WTC11 (cell line): ENCODE results near the gene COL18A1. TPM values are rescaled to one million over a fixed set of nuclear protein-coding genes. Genes with fewer than 3 reads are reported as not detected.

Experiments
- ATAC-seq: fragments of 200-7000 bp; cut with Tn5 transposase; 2 replicates; pipeline ENCODE4 v1.10.0; 2021; ENCODE audit warnings: mild to moderate bottlenecking, moderate library complexity
- CTCF ChIA-PET: fragments of 300-600 bp; sonication (Branson Sonifier 250); formaldehyde crosslinking; loops from one replicate; lab custom pipeline; 2021; ENCODE audit warnings: antibody characterized with exemption; lab: Charles Lee
- POLR2A ChIA-PET: fragments of 350-600 bp; sonication (Branson Sonifier 250); formaldehyde crosslinking; loops from one replicate; lab custom pipeline; 2021; ENCODE audit warnings: antibody characterized with exemption; lab: Charles Lee
- DNase-seq: peaks from one replicate; pipeline ENCODE4 v3.0.0; 2021; ENCODE audit warnings: low spot score
- H3K27ac Mint-ChIP-seq: 2 replicates; pipeline ENCODE4 v1.8.0; 2021; ENCODE audit warnings: mixed read lengths
- H3K27me3 Mint-ChIP-seq: 2 replicates; pipeline ENCODE4 v1.8.0; 2021; ENCODE audit warnings: low read depth, mild to moderate bottlenecking, moderate library complexity, mixed read lengths
- H3K36me3 Mint-ChIP-seq: 2 replicates; pipeline ENCODE4 v1.8.0; 2021; ENCODE audit warnings: mixed read lengths
- H3K4me1 Mint-ChIP-seq: 2 replicates; pipeline ENCODE4 v1.8.0; 2022; ENCODE audit warnings: mixed read lengths
- H3K4me3 Mint-ChIP-seq: 2 replicates; pipeline ENCODE4 v1.8.0; 2021; ENCODE audit warnings: mild to moderate bottlenecking, moderate library complexity, mixed read lengths
- H3K9me3 Mint-ChIP-seq: 2 replicates; pipeline ENCODE4 v1.8.0; 2021; ENCODE audit warnings: mixed read lengths
- ATF3 ChIP-seq: sonication (generic); formaldehyde crosslinking; conservative IDR thresholded peaks from 2 replicates; pipeline ENCODE4 v1.8.1; 2022; ENCODE audit warnings: mild to moderate bottlenecking, missing genetic modification reagents
- CREB1 ChIP-seq: sonication (generic); formaldehyde crosslinking; IDR thresholded peaks from 2 replicates; pipeline ENCODE4 v1.8.0; 2023; ENCODE audit warnings: mild to moderate bottlenecking, missing genetic modification reagents
- CREM ChIP-seq: sonication (generic); formaldehyde crosslinking; IDR thresholded peaks from 2 replicates; pipeline ENCODE4 v1.8.1; 2022; ENCODE audit warnings: mild to moderate bottlenecking, missing genetic modification reagents, moderate library complexity
- E2F4 ChIP-seq: sonication (generic); formaldehyde crosslinking; IDR thresholded peaks from 2 replicates; pipeline ENCODE4 v1.8.1; 2022; ENCODE audit warnings: low read depth, mild to moderate bottlenecking, moderate library complexity, missing genetic modification reagents, borderline replicate concordance
- ELF4 ChIP-seq: sonication (generic); formaldehyde crosslinking; IDR thresholded peaks from 2 replicates; pipeline ENCODE4 v1.8.1; 2022; ENCODE audit warnings: low read depth, mild to moderate bottlenecking, moderate library complexity, missing genetic modification reagents
- EMX1 ChIP-seq: fragments of 250-450 bp; sonication (Bioruptor Pico); IDR thresholded peaks from 2 replicates; pipeline ENCODE4 v1.8.0; 2021; ENCODE audit warnings: mild to moderate bottlenecking
- ETV6 ChIP-seq: sonication (generic); formaldehyde crosslinking; IDR thresholded peaks from 2 replicates; pipeline ENCODE4 v1.8.1; 2022; ENCODE audit warnings: mild to moderate bottlenecking, missing genetic modification reagents
- FOXK1 ChIP-seq: sonication (generic); formaldehyde crosslinking; IDR thresholded peaks from 2 replicates; pipeline ENCODE4 v1.8.0; 2022; ENCODE audit warnings: mild to moderate bottlenecking, moderate library complexity, missing genetic modification reagents
- GTF2I ChIP-seq: fragments of 250-450 bp; sonication (Bioruptor Pico); conservative IDR thresholded peaks from 2 replicates; pipeline ENCODE4 v1.4.0; 2021; ENCODE audit warnings: mild to moderate bottlenecking
- MYBL2 ChIP-seq: sonication (generic); formaldehyde crosslinking; IDR thresholded peaks from 2 replicates; pipeline ENCODE4 v1.8.1; 2023; ENCODE audit warnings: mild to moderate bottlenecking, moderate library complexity, missing genetic modification reagents
- NR1H2 ChIP-seq: sonication (generic); formaldehyde crosslinking; IDR thresholded peaks from 2 replicates; pipeline ENCODE4 v1.9.0; 2021; ENCODE audit warnings: mild to moderate bottlenecking, moderate library complexity, missing genetic modification reagents
- NR2C2 ChIP-seq: sonication (generic); formaldehyde crosslinking; IDR thresholded peaks from 2 replicates; pipeline ENCODE4 v1.8.0; 2022; ENCODE audit warnings: mild to moderate bottlenecking, missing genetic modification reagents
- NR3C1 ChIP-seq: sonication (generic); formaldehyde crosslinking; conservative IDR thresholded peaks from 2 replicates; pipeline ENCODE4 v1.8.1; 2023; ENCODE audit warnings: low read depth, mild to moderate bottlenecking, missing genetic modification reagents
- PREB ChIP-seq: sonication (generic); formaldehyde crosslinking; IDR thresholded peaks from 2 replicates; pipeline ENCODE4 v1.8.1; 2022; ENCODE audit warnings: mild to moderate bottlenecking, missing genetic modification reagents, moderate library complexity, borderline replicate concordance
- RORB ChIP-seq: fragments of 250-450 bp; sonication (Bioruptor Pico); IDR thresholded peaks from 2 replicates; pipeline ENCODE4 v1.9.0; 2021; ENCODE audit warnings: mild to moderate bottlenecking
- SMAD3 ChIP-seq: sonication (generic); formaldehyde crosslinking; IDR thresholded peaks from 2 replicates; pipeline ENCODE4 v1.8.0; 2022; ENCODE audit warnings: missing genetic modification reagents, mild to moderate bottlenecking, borderline replicate concordance
- SOX15 ChIP-seq: fragments of 250-450 bp; sonication (Bioruptor Pico); IDR thresholded peaks from 2 replicates; pipeline ENCODE4 v1.9.0; 2021; ENCODE audit warnings: mild to moderate bottlenecking
- SP1 ChIP-seq: sonication (generic); formaldehyde crosslinking; conservative IDR thresholded peaks from 2 replicates; pipeline ENCODE4 v1.8.1; 2022; ENCODE audit warnings: missing genetic modification reagents
- TEAD1 ChIP-seq: sonication (generic); formaldehyde crosslinking; IDR thresholded peaks from 2 replicates; pipeline ENCODE4 v1.8.0; 2022; ENCODE audit warnings: mild to moderate bottlenecking, missing genetic modification reagents
- TP53 ChIP-seq: sonication (generic); formaldehyde crosslinking; IDR thresholded peaks from 2 replicates; pipeline ENCODE4 v1.8.1; 2023; ENCODE audit warnings: mild to moderate bottlenecking, missing genetic modification reagents
- ZMAT4 ChIP-seq: fragments of 250-450 bp; sonication (Bioruptor Pico); IDR thresholded peaks from 2 replicates; pipeline ENCODE4 v1.9.0; 2021; ENCODE audit warnings: mild to moderate bottlenecking
- ZNF121 ChIP-seq: sonication (generic); formaldehyde crosslinking; IDR thresholded peaks from 2 replicates; pipeline ENCODE4 v1.8.0; 2023; ENCODE audit warnings: missing genetic modification reagents
- ZNF138 ChIP-seq: sonication (generic); formaldehyde crosslinking; conservative IDR thresholded peaks from 2 replicates; pipeline ENCODE4 v1.8.1; 2022; ENCODE audit warnings: mild to moderate bottlenecking, moderate library complexity, missing genetic modification reagents
- ZNF219 ChIP-seq: sonication (generic); formaldehyde crosslinking; IDR thresholded peaks from 2 replicates; pipeline ENCODE4 v1.8.0; 2023; ENCODE audit warnings: missing genetic modification reagents, mild to moderate bottlenecking, borderline replicate concordance
- ZNF396 ChIP-seq: fragments of 250-450 bp; sonication (Bioruptor Pico); IDR thresholded peaks from 2 replicates; pipeline ENCODE4 v1.8.0; 2021; ENCODE audit warnings: mild to moderate bottlenecking, moderate library complexity, borderline replicate concordance
- total RNA-seq: library from RNA; stranded (reverse); gene quantifications from 3 replicates; pipeline ENCODE4 v1.2.3, GENCODE V29; 2021
- TF ChIP-seq, protein P1 (sequence below): sonication (generic); formaldehyde crosslinking; IDR thresholded peaks from 2 replicates; pipeline ENCODE4 v1.8.0; 2022; ENCODE audit warnings: mild to moderate bottlenecking, missing genetic modification reagents
- TF ChIP-seq, protein P2 (sequence below): sonication (generic); formaldehyde crosslinking; IDR thresholded peaks from 2 replicates; pipeline ENCODE4 v1.8.0; 2023; ENCODE audit warnings: missing genetic modification reagents
- TF ChIP-seq, protein P3 (sequence below): sonication (generic); formaldehyde crosslinking; IDR thresholded peaks from 2 replicates; pipeline ENCODE4 v1.8.1; 2023; ENCODE audit warnings: mild to moderate bottlenecking, missing genetic modification reagents

Gene COL18A1
- total RNA-seq, 1 experiment from 2014 or later, result 231 TPM

- TF ChIP-seq, protein P1, sequence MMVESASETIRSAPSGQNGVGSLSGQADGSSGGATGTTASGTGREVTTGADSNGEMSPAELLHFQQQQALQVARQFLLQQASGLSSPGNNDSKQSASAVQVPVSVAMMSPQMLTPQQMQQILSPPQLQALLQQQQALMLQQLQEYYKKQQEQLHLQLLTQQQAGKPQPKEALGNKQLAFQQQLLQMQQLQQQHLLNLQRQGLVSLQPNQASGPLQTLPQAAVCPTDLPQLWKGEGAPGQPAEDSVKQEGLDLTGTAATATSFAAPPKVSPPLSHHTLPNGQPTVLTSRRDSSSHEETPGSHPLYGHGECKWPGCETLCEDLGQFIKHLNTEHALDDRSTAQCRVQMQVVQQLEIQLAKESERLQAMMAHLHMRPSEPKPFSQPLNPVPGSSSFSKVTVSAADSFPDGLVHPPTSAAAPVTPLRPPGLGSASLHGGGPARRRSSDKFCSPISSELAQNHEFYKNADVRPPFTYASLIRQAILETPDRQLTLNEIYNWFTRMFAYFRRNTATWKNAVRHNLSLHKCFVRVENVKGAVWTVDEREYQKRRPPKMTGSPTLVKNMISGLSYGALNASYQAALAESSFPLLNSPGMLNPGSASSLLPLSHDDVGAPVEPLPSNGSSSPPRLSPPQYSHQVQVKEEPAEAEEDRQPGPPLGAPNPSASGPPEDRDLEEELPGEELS (CRISPR knock-in tag), result no peak
- TF ChIP-seq, protein P2, sequence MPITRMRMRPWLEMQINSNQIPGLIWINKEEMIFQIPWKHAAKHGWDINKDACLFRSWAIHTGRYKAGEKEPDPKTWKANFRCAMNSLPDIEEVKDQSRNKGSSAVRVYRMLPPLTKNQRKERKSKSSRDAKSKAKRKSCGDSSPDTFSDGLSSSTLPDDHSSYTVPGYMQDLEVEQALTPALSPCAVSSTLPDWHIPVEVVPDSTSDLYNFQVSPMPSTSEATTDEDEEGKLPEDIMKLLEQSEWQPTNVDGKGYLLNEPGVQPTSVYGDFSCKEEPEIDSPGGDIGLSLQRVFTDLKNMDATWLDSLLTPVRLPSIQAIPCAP (CRISPR knock-in tag), result no peak
- TF ChIP-seq, protein P3, sequence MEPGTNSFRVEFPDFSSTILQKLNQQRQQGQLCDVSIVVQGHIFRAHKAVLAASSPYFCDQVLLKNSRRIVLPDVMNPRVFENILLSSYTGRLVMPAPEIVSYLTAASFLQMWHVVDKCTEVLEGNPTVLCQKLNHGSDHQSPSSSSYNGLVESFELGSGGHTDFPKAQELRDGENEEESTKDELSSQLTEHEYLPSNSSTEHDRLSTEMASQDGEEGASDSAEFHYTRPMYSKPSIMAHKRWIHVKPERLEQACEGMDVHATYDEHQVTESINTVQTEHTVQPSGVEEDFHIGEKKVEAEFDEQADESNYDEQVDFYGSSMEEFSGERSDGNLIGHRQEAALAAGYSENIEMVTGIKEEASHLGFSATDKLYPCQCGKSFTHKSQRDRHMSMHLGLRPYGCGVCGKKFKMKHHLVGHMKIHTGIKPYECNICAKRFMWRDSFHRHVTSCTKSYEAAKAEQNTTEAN (CRISPR knock-in tag), result no peak
- TF ChIP-seq ELF4 (CRISPR knock-in tag), result no peak
Observed at GRCh38 chr21:45555251-45555556, 150.2 kb downstream of the COL18A1 start (continued).

GRCh38 chr21:45555557-45556301, 150.8 kb downstream of the COL18A1 start:
- Mint-ChIP-seq H3K36me3 (no peaks in the 10 kb centered on the region), H3K4me3 (peak overlapping the region; percentile 59), H3K9me3 (no peaks in the 10 kb centered on the region), H3K4me1 (peaks cover 28% of the 10 kb centered on the region), H3K27ac (no peak overlapping the region; the same call in 1 of the 2 replicates), H3K27me3 (peaks cover 7% of the 10 kb centered on the region; the same call in 1 of the 2 replicates)
- ATAC-seq (peak; percentile 82), DNase-seq (peak; percentile 85)
- ChIA-PET CTCF (interaction anchor here (0.5 to 2.2 kb wide), 37 partner anchors 12 to 423 kb away, joined by 3 to 43 read pairs (median 4); partner anchors contain the start of genes POFUT2 and SLC19A1), POLR2A (interaction anchor here (0.7 to 1.3 kb wide), 2 partner anchors 35 to 763 kb away, joined by 3 read pairs; no protein-coding TSS in a partner anchor)
- TF ChIP-seq, protein P3 (CRISPR knock-in tag), result no peak
- TF ChIP-seq NR3C1 (CRISPR knock-in tag), result no peak
- TF ChIP-seq ZNF396 (CRISPR knock-in tag), result no peak
- TF ChIP-seq MYBL2 (CRISPR knock-in tag), result 0 out of 2 replicates have a peak, but pooled peaks have one; percentile 7
- TF ChIP-seq ATF3 (CRISPR knock-in tag), result no peak
- TF ChIP-seq ETV6, result no peak
- no peak for TF ChIP-seq GTF2I (CRISPR knock-in tag)
- no peak for TF ChIP-seq RORB (CRISPR knock-in tag)
- no peak for TF ChIP-seq E2F4 (CRISPR knock-in tag)
- no peak for TF ChIP-seq TP53 (CRISPR knock-in tag)
- TF ChIP-seq FOXK1 (CRISPR knock-in tag), result no peak
- no peak for TF ChIP-seq SOX15 (CRISPR knock-in tag)
- TF ChIP-seq TEAD1 (CRISPR knock-in tag), result no peak
- no peak for TF ChIP-seq ZNF219
- TF ChIP-seq NR2C2, result peak; percentile 71
- TF ChIP-seq CREB1 (CRISPR knock-in tag), result no peak
- TF ChIP-seq PREB, result no peak
- TF ChIP-seq ZNF138 (CRISPR knock-in tag), result no peak
- TF ChIP-seq SMAD3 (CRISPR knock-in tag), result 0 out of 2 replicates have a peak, but pooled peaks have one; percentile 62
- no peak for TF ChIP-seq ZMAT4
- peak; percentile 70; the same call in 1 of the 2 replicates for TF ChIP-seq ZNF121
- no peak for TF ChIP-seq EMX1 (CRISPR knock-in tag)
- no peak for TF ChIP-seq NR1H2 (CRISPR knock-in tag)
- peak; percentile 15; the same call in 1 of the 2 replicates for TF ChIP-seq CREM (CRISPR knock-in tag)
- peak; percentile 67 for TF ChIP-seq SP1 (CRISPR knock-in tag)
